ENCODE results near the gene VSIG10. TPM values are rescaled to one million over a fixed set of nuclear protein-coding genes. Genes with fewer than 3 reads are reported as not detected.

The VSIG10 gene
- polyA plus RNA-seq, 3 donors, result 1.5 to 2.3 (median 1.5) TPM

- peaks cover 14 to 20% of the 10 kb centered on the region in 2 donors for H3K4me1 ChIP-seq (ENCODE audit: control insufficient read depth in 1 of 2, insufficient read depth in 2 of 2, low read length in 2 of 2)
- TF ChIP-seq CTCF (IDR thresholded peaks at IDR 0.05), result no peak
Observed at GRCh38 chr12:118137148-118137678, 33.4 kb upstream of the VSIG10 start.

GRCh38 chr12:118136559-118137003 lies 32.8 kb upstream of the VSIG10 start:
- Histone ChIP-seq H3K27me3 (ENCODE audit: control insufficient read depth in 2 of 2, insufficient read depth in 2 of 2, low read length in 2 of 2) (no peaks in the 10 kb centered on the region), H3K27ac (ENCODE audit: low read depth in 1 of 2, low read length in 2 of 2) (peak overlapping the region in 1 of 2 donors; percentile 58), H3K4me1 (ENCODE audit: control insufficient read depth in 1 of 2, insufficient read depth in 2 of 2, low read length in 2 of 2) (peaks cover 14 to 20% of the 10 kb centered on the region in 2 donors), H4K20me1 (ENCODE audit: insufficient read depth, low read length) (no peaks in the 10 kb centered on the region), H3K79me2 (ENCODE audit: insufficient read depth, low read length) (peaks cover 7% of the 10 kb centered on the region), H3K36me3 (replicated peaks in 1 of 2; ENCODE audit: control insufficient read depth in 1 of 2, insufficient read depth in 2 of 2, low read length in 2 of 2) (peaks cover 6 to 13% of the 10 kb centered on the region in 2 donors), H3K9ac (ENCODE audit: insufficient read depth, low read length, poor library complexity, severe bottlenecking) (peak overlapping the region; percentile 83), H3K4me2 (replicated peaks; ENCODE audit: extremely low read depth, low read length, poor library complexity, severe bottlenecking) (peak overlapping the region; percentile 98), H3K4me3 (replicated peaks in 1 of 3; ENCODE audit: low read depth in 2 of 3, low read length in 3 of 3) (peak overlapping the region; percentile 66 to 85 (median 72)), H2AFZ (ENCODE audit: insufficient read depth, low read depth, low read length, poor library complexity, severe bottlenecking) (peak overlapping the region; percentile 98), H3K9me3 (replicated peaks in 1 of 2; ENCODE audit: control insufficient read depth in 1 of 2, insufficient read depth in 1 of 2, low read length in 2 of 2) (no peaks in the 10 kb centered on the region)
- peak overlapping the region; percentile 93 to 98 for H3K4me3 Mint-ChIP-seq
- TF ChIP-seq CTCF (IDR thresholded peaks at IDR 0.05), result no peak
- H3K27me3 Mint-ChIP-seq (ENCODE audit: low read depth in 3 of 3), result peaks cover 0 to 5% (median 1%) of the 10 kb centered on the region in 3 donors
- peak overlapping the region in 4 of 7 donors; percentile 6 to 77 (median 32) for H3K27ac Mint-ChIP-seq
- WGBS (ENCODE audit: insufficient coverage), result under 1% methylated on average over 26 of the region's 29 CpGs
- H3K4me1 Mint-ChIP-seq, result peaks cover 16% of the 10 kb centered on the region
- intact Hi-C loops (cut with micrococcal nuclease), result no loop called here
- peak; percentile 7 to 21 (median 20) for DNase-seq
- H3K9me3 Mint-ChIP-seq, result peaks cover 0 to 2% (median 0%) of the 10 kb centered on the region in 7 donors
- peaks cover 19 to 20% of the 10 kb centered on the region in 2 donors for H3K36me3 Mint-ChIP-seq

More at GRCh38 chr12:118137148-118137678, 33.4 kb upstream of the VSIG10 start:
- Histone ChIP-seq H3K9ac (ENCODE audit: insufficient read depth, low read length, poor library complexity, severe bottlenecking) (peak overlapping the region; percentile 83), H3K79me2 (ENCODE audit: insufficient read depth, low read length) (peaks cover 7% of the 10 kb centered on the region), H3K4me3 (replicated peaks in 1 of 3; ENCODE audit: low read depth in 2 of 3, low read length in 3 of 3) (peak overlapping the region in 1 of 3 experiments; percentile 85), H2AFZ (ENCODE audit: insufficient read depth, low read depth, low read length, poor library complexity, severe bottlenecking) (peak overlapping the region; percentile 98), H3K9me3 (replicated peaks in 1 of 2; ENCODE audit: control insufficient read depth in 1 of 2, insufficient read depth in 1 of 2, low read length in 2 of 2) (no peaks in the 10 kb centered on the region), H3K27ac (ENCODE audit: low read depth in 1 of 2, low read length in 2 of 2) (no peak overlapping the region), H3K4me2 (replicated peaks; ENCODE audit: extremely low read depth, low read length, poor library complexity, severe bottlenecking) (peak overlapping the region; percentile 98), H4K20me1 (ENCODE audit: insufficient read depth, low read length) (no peaks in the 10 kb centered on the region), H3K36me3 (replicated peaks in 1 of 2; ENCODE audit: control insufficient read depth in 1 of 2, insufficient read depth in 2 of 2, low read length in 2 of 2) (peaks cover 6 to 13% of the 10 kb centered on the region in 2 donors), H3K27me3 (ENCODE audit: control insufficient read depth in 2 of 2, insufficient read depth in 2 of 2, low read length in 2 of 2) (no peaks in the 10 kb centered on the region)
- Mint-ChIP-seq H3K27me3 (ENCODE audit: low read depth in 3 of 3) (peaks cover 0 to 4% (median 1%) of the 10 kb centered on the region in 3 donors), H3K36me3 (peaks cover 19 to 22% of the 10 kb centered on the region in 2 donors), H3K27ac (no peak overlapping the region), H3K4me1 (peaks cover 16% of the 10 kb centered on the region), H3K9me3 (peaks cover 0 to 2% (median 0%) of the 10 kb centered on the region in 7 donors), H3K4me3 (peak overlapping the region; percentile 93 to 98)
- no CpG with 5 or more reads among the region's 10 CpGs for WGBS (ENCODE audit: insufficient coverage)
- intact Hi-C loops (cut with micrococcal nuclease), result no loop called here
- no peak for DNase-seq

Data from CD14-positive monocyte (primary cell).